WTC11 (cell line): ENCODE data around the gene TUBGCP6. TPM values are rescaled to one million over a fixed set of nuclear protein-coding genes. Genes with fewer than 3 reads are reported as not detected.

Experiments
- ATAC-seq: fragments of 200-7000 bp; cut with Tn5 transposase; 2 replicates; pipeline ENCODE4 v1.10.0; 2021; ENCODE audit warnings: mild to moderate bottlenecking, moderate library complexity
- CTCF ChIA-PET: fragments of 300-600 bp; sonication (Branson Sonifier 250); formaldehyde crosslinking; loops from one replicate; lab custom pipeline; 2021; ENCODE audit warnings: antibody characterized with exemption; lab: Charles Lee
- POLR2A ChIA-PET: fragments of 350-600 bp; sonication (Branson Sonifier 250); formaldehyde crosslinking; loops from one replicate; lab custom pipeline; 2021; ENCODE audit warnings: antibody characterized with exemption; lab: Charles Lee
- DNase-seq: peaks from one replicate; pipeline ENCODE4 v3.0.0; 2021; ENCODE audit warnings: low spot score
- H3K27ac Mint-ChIP-seq: 2 replicates; pipeline ENCODE4 v1.8.0; 2021; ENCODE audit warnings: mixed read lengths
- H3K27me3 Mint-ChIP-seq: 2 replicates; pipeline ENCODE4 v1.8.0; 2021; ENCODE audit warnings: low read depth, mild to moderate bottlenecking, moderate library complexity, mixed read lengths
- H3K36me3 Mint-ChIP-seq: 2 replicates; pipeline ENCODE4 v1.8.0; 2021; ENCODE audit warnings: mixed read lengths
- H3K4me1 Mint-ChIP-seq: 2 replicates; pipeline ENCODE4 v1.8.0; 2022; ENCODE audit warnings: mixed read lengths
- H3K4me3 Mint-ChIP-seq: 2 replicates; pipeline ENCODE4 v1.8.0; 2021; ENCODE audit warnings: mild to moderate bottlenecking, moderate library complexity, mixed read lengths
- H3K9me3 Mint-ChIP-seq: 2 replicates; pipeline ENCODE4 v1.8.0; 2021; ENCODE audit warnings: mixed read lengths
- ARID4B ChIP-seq: sonication (generic); formaldehyde crosslinking; IDR thresholded peaks from 2 replicates; pipeline ENCODE4 v1.8.0; 2023; ENCODE audit warnings: missing genetic modification reagents, mild to moderate bottlenecking, borderline replicate concordance
- EMX1 ChIP-seq: fragments of 250-450 bp; sonication (Bioruptor Pico); IDR thresholded peaks from 2 replicates; pipeline ENCODE4 v1.8.0; 2021; ENCODE audit warnings: mild to moderate bottlenecking
- IRF1 ChIP-seq: sonication (generic); formaldehyde crosslinking; IDR thresholded peaks from 2 replicates; pipeline ENCODE4 v1.8.0; 2023; ENCODE audit warnings: missing genetic modification reagents
- JUN ChIP-seq: sonication (generic); formaldehyde crosslinking; IDR thresholded peaks from 2 replicates; pipeline ENCODE4 v1.8.0; 2023; ENCODE audit warnings: mild to moderate bottlenecking, missing genetic modification reagents
- KAT7 ChIP-seq: sonication (generic); formaldehyde crosslinking; IDR thresholded peaks from 2 replicates; pipeline ENCODE4 v1.8.1; 2023; ENCODE audit warnings: missing genetic modification reagents, mild to moderate bottlenecking, borderline replicate concordance
- NFE2L1 ChIP-seq: sonication (generic); formaldehyde crosslinking; IDR thresholded peaks from 2 replicates; pipeline ENCODE4 v1.8.1; 2023; ENCODE audit warnings: missing genetic modification reagents
- OVOL2 ChIP-seq: fragments of 250-450 bp; sonication (Bioruptor Pico); IDR thresholded peaks from 2 replicates; pipeline ENCODE4 v1.9.0; 2021; ENCODE audit warnings: mild to moderate bottlenecking, borderline replicate concordance
- RELA ChIP-seq: sonication (generic); formaldehyde crosslinking; IDR thresholded peaks from 2 replicates; pipeline ENCODE4 v1.8.1; 2022; ENCODE audit warnings: missing genetic modification reagents, mild to moderate bottlenecking, borderline replicate concordance
- TEAD1 ChIP-seq: sonication (generic); formaldehyde crosslinking; IDR thresholded peaks from 2 replicates; pipeline ENCODE4 v1.8.0; 2022; ENCODE audit warnings: mild to moderate bottlenecking, missing genetic modification reagents
- ZBTB21 ChIP-seq: sonication (generic); formaldehyde crosslinking; IDR thresholded peaks from 2 replicates; pipeline ENCODE4 v1.8.1; 2023; ENCODE audit warnings: mild to moderate bottlenecking, missing genetic modification reagents, borderline replicate concordance
- ZNF138 ChIP-seq: sonication (generic); formaldehyde crosslinking; conservative IDR thresholded peaks from 2 replicates; pipeline ENCODE4 v1.8.1; 2022; ENCODE audit warnings: mild to moderate bottlenecking, moderate library complexity, missing genetic modification reagents
- ZNF532 ChIP-seq: fragments of 250-450 bp; sonication (Bioruptor Pico); IDR thresholded peaks from 2 replicates; pipeline ENCODE4 v1.9.0; 2021; ENCODE audit warnings: mild to moderate bottlenecking, borderline replicate concordance
- ZNF671 ChIP-seq: fragments of 250-450 bp; sonication (Bioruptor Pico); IDR thresholded peaks from 2 replicates; pipeline ENCODE4 v1.8.0; 2021; ENCODE audit warnings: mild to moderate bottlenecking
- total RNA-seq: library from RNA; stranded (reverse); gene quantifications from 3 replicates; pipeline ENCODE4 v1.2.3, GENCODE V29; 2021
- TF ChIP-seq, protein P1 (sequence below): sonication (generic); formaldehyde crosslinking; IDR thresholded peaks from 2 replicates; pipeline ENCODE4 v1.8.0; 2022; ENCODE audit warnings: mild to moderate bottlenecking, missing genetic modification reagents
- TF ChIP-seq, protein P2 (sequence below): sonication (generic); formaldehyde crosslinking; IDR thresholded peaks from 2 replicates; pipeline ENCODE4 v1.8.0; 2022; ENCODE audit warnings: mild to moderate bottlenecking, missing genetic modification reagents
- TF ChIP-seq, protein P3 (sequence below): sonication (generic); formaldehyde crosslinking; IDR thresholded peaks from 2 replicates; pipeline ENCODE4 v1.8.1; 2023; ENCODE audit warnings: mild to moderate bottlenecking, missing genetic modification reagents
- TF ChIP-seq, protein P4 (sequence below): sonication (generic); formaldehyde crosslinking; IDR thresholded peaks from 2 replicates; pipeline ENCODE4 v1.8.0; 2022; ENCODE audit warnings: mild to moderate bottlenecking, missing genetic modification reagents

The TUBGCP6 gene
- total RNA-seq, 1 experiment from 2014 or later: 45.4 TPM

- TF ChIP-seq ARID4B (CRISPR knock-in tag): peak; percentile 56; the same call in 1 of the 2 replicates
- no peak for TF ChIP-seq OVOL2 (CRISPR knock-in tag)
- 0 out of 2 replicates have a peak, but pooled peaks have one; percentile 51 for TF ChIP-seq NFE2L1 (CRISPR knock-in tag)
- TF ChIP-seq, protein P1, sequence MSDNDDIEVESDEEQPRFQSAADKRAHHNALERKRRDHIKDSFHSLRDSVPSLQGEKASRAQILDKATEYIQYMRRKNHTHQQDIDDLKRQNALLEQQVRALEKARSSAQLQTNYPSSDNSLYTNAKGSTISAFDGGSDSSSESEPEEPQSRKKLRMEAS (CRISPR knock-in tag): no peak
- peak; percentile 68 for TF ChIP-seq TEAD1
- peak; percentile 26; the same call in 1 of the 2 replicates for TF ChIP-seq ZNF138
- 0 out of 2 replicates have a peak, but pooled peaks have one; percentile 57 for TF ChIP-seq IRF1 (CRISPR knock-in tag)
- no peak for TF ChIP-seq JUN
- TF ChIP-seq, protein P2, sequence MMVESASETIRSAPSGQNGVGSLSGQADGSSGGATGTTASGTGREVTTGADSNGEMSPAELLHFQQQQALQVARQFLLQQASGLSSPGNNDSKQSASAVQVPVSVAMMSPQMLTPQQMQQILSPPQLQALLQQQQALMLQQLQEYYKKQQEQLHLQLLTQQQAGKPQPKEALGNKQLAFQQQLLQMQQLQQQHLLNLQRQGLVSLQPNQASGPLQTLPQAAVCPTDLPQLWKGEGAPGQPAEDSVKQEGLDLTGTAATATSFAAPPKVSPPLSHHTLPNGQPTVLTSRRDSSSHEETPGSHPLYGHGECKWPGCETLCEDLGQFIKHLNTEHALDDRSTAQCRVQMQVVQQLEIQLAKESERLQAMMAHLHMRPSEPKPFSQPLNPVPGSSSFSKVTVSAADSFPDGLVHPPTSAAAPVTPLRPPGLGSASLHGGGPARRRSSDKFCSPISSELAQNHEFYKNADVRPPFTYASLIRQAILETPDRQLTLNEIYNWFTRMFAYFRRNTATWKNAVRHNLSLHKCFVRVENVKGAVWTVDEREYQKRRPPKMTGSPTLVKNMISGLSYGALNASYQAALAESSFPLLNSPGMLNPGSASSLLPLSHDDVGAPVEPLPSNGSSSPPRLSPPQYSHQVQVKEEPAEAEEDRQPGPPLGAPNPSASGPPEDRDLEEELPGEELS (CRISPR knock-in tag): peak; percentile 52; the same call in 1 of the 2 replicates
- 0 out of 2 replicates have a peak, but pooled peaks have one; percentile 27 for TF ChIP-seq ZBTB21 (CRISPR knock-in tag)
- TF ChIP-seq, protein P3, sequence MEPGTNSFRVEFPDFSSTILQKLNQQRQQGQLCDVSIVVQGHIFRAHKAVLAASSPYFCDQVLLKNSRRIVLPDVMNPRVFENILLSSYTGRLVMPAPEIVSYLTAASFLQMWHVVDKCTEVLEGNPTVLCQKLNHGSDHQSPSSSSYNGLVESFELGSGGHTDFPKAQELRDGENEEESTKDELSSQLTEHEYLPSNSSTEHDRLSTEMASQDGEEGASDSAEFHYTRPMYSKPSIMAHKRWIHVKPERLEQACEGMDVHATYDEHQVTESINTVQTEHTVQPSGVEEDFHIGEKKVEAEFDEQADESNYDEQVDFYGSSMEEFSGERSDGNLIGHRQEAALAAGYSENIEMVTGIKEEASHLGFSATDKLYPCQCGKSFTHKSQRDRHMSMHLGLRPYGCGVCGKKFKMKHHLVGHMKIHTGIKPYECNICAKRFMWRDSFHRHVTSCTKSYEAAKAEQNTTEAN (CRISPR knock-in tag): no peak
- no peak for TF ChIP-seq RELA
- no peak for TF ChIP-seq ZNF671 (CRISPR knock-in tag)
Observed at GRCh38 chr22:50250555-50251476, 6.0 kb upstream of the TUBGCP6 start, which contains the start of gene HDAC10 (continued).

GRCh38 chr22:50250249-50250554 is 5.4 kb upstream of the TUBGCP6 start:
- TF ChIP-seq, protein P4, sequence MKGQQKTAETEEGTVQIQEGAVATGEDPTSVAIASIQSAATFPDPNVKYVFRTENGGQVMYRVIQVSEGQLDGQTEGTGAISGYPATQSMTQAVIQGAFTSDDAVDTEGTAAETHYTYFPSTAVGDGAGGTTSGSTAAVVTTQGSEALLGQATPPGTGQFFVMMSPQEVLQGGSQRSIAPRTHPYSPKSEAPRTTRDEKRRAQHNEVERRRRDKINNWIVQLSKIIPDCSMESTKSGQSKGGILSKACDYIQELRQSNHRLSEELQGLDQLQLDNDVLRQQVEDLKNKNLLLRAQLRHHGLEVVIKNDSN (CRISPR knock-in tag): no peak
- TF ChIP-seq EMX1 (CRISPR knock-in tag) (no peak), KAT7 (CRISPR knock-in tag) (no peak), ZNF532 (CRISPR knock-in tag) (no peak)
- TF ChIP-seq, protein P2 (CRISPR knock-in tag): no peak
- H3K4me1 Mint-ChIP-seq: peaks cover 4% of the 10 kb centered on the region; the same call in 1 of the 2 replicates
- H3K27ac Mint-ChIP-seq: no peak overlapping the region
- POLR2A ChIA-PET: interaction anchor here (1.9 kb wide), 1 partner anchor 22 kb away, joined by 7 read pairs; no protein-coding TSS in a partner anchor
- H3K27me3 Mint-ChIP-seq: no peaks in the 10 kb centered on the region; the same call in 1 of the 2 replicates
- H3K36me3 Mint-ChIP-seq: no peaks in the 10 kb centered on the region
- DNase-seq (no peak), ATAC-seq (no peak)
- CTCF ChIA-PET: interaction anchor here (0.6 to 3.4 kb wide), 10 partner anchors 8 to 423 kb away, joined by 3 to 22 read pairs (median 8); partner anchors contain the start of genes DENND6B and SHANK3
- no peaks in the 10 kb centered on the region for H3K9me3 Mint-ChIP-seq
- peak overlapping the region; percentile 72 for H3K4me3 Mint-ChIP-seq
